H9 (cell line): Measurements from ENCODE around the gene MYLK. TPM values are rescaled to one million over a fixed set of nuclear protein-coding genes. Genes with fewer than 3 reads are reported as not detected.

Experiments used
- DNase-seq: peaks from one replicate; pipeline ENCODE4 v3.0.0-alpha.2; 2017
- H2AFZ ChIP-seq: one replicate; pipeline ENCODE4 v1.6.1; 2013; ENCODE audit warnings: mild to moderate bottlenecking, low read length, control low read depth, moderate library complexity
- H2AK5ac ChIP-seq: 2 replicates; pipeline ENCODE4 v1.6.1; 2013; ENCODE audit warnings: low read length, control low read depth, mixed read lengths; ENCODE audit not compliant: insufficient read length
- H2BK120ac ChIP-seq: one replicate; pipeline ENCODE4 v1.6.1; 2013; ENCODE audit warnings: low read depth, mild to moderate bottlenecking, low read length, control low read depth, inconsistent platforms; ENCODE audit not compliant: poor library complexity, severe bottlenecking
- H2BK12ac ChIP-seq: 2 replicates; pipeline ENCODE4 v1.6.1; 2013; ENCODE audit warnings: low read length, control low read depth, mixed read lengths, low read depth; ENCODE audit not compliant: insufficient read length
- H2BK15ac ChIP-seq: 2 replicates; pipeline ENCODE4 v1.6.1; 2013; ENCODE audit warnings: low read depth, low read length, control low read depth
- H2BK20ac ChIP-seq: one replicate; pipeline ENCODE4 v1.6.1; 2013; ENCODE audit warnings: low read depth, mild to moderate bottlenecking, low read length, control low read depth, inconsistent platforms; ENCODE audit not compliant: poor library complexity, severe bottlenecking
- H2BK5ac ChIP-seq: 2 replicates; pipeline ENCODE4 v1.6.1; 2013; ENCODE audit warnings: low read length, control low read depth, mixed read lengths; ENCODE audit not compliant: insufficient read length
- H3K14ac ChIP-seq: 2 replicates; pipeline ENCODE4 v1.6.1; 2013; ENCODE audit warnings: low read length, control low read depth; ENCODE audit not compliant: insufficient read depth
- H3K18ac ChIP-seq: 2 replicates; pipeline ENCODE4 v1.6.1; 2013; ENCODE audit warnings: low read depth, mild to moderate bottlenecking, mixed read lengths, low read length, control low read depth; ENCODE audit not compliant: insufficient read length
- H3K23ac ChIP-seq: 2 replicates; pipeline ENCODE4 v1.6.1; 2013; ENCODE audit warnings: low read length, control low read depth, mixed read lengths, low read depth; ENCODE audit not compliant: insufficient read length
- H3K23me2 ChIP-seq: 2 replicates; pipeline ENCODE4 v1.6.1; 2013; ENCODE audit warnings: low read depth, mild to moderate bottlenecking, mixed read lengths, low read length, control low read depth; ENCODE audit not compliant: insufficient read length, poor library complexity, severe bottlenecking
- H3K27ac ChIP-seq: 2 replicates; pipeline ENCODE4 v1.5.1; 2013; ENCODE audit warnings: low read length, control low read depth, mixed read lengths, low read depth; ENCODE audit not compliant: insufficient read length
- H3K27me3 ChIP-seq: 2 replicates; pipeline ENCODE4 v1.6.1; 2013; ENCODE audit warnings: low read length, control low read depth, inconsistent platforms; ENCODE audit not compliant: insufficient read depth
- H3K4ac ChIP-seq: 2 replicates; pipeline ENCODE4 v1.6.1; 2013; ENCODE audit warnings: low read depth, mild to moderate bottlenecking, control low read depth, inconsistent platforms, low read length, moderate library complexity
- H3K4me1 ChIP-seq: 2 replicates; pipeline ENCODE4 v1.6.1; 2013; ENCODE audit warnings: low read length, control low read depth, inconsistent platforms; ENCODE audit not compliant: insufficient read depth
- H3K4me2 ChIP-seq: 2 replicates; pipeline ENCODE4 v1.6.1; 2013; ENCODE audit warnings: low read length, control low read depth, mixed read lengths; ENCODE audit not compliant: insufficient read length, insufficient read depth
- H3K56ac ChIP-seq: 2 replicates; pipeline ENCODE4 v1.6.1; 2013; ENCODE audit warnings: low read depth, mild to moderate bottlenecking, mixed read lengths, low read length, control low read depth; ENCODE audit not compliant: insufficient read length
- H3K79me1 ChIP-seq: 2 replicates; pipeline ENCODE4 v1.6.1; 2013; ENCODE audit warnings: low read depth, mild to moderate bottlenecking, moderate library complexity, low read length, control low read depth, inconsistent platforms; ENCODE audit not compliant: insufficient read depth, poor library complexity, severe bottlenecking
- H3K79me2 ChIP-seq: 2 replicates; pipeline ENCODE4 v1.6.1; 2013; ENCODE audit warnings: low read length, control low read depth, inconsistent platforms; ENCODE audit not compliant: insufficient read depth
- H3K9ac ChIP-seq: 2 replicates; pipeline ENCODE4 v1.6.1; 2013; ENCODE audit warnings: low read length, control low read depth, mixed read lengths; ENCODE audit not compliant: insufficient read length; ENCODE audit errors: extremely low read depth
- H3K9me3 ChIP-seq: one replicate; pipeline ENCODE4 v1.6.1; 2013; ENCODE audit warnings: low read depth, low read length, inconsistent platforms; ENCODE audit not compliant: control insufficient read depth
- H3T11ph ChIP-seq: one replicate; pipeline ENCODE4 v1.6.1; 2013; ENCODE audit warnings: mild to moderate bottlenecking, low read length, control low read depth, inconsistent platforms
- H4K20me1 ChIP-seq: one replicate; pipeline ENCODE4 v1.6.1; 2013; ENCODE audit not compliant: control insufficient read depth, insufficient read length, insufficient read depth
- H4K5ac ChIP-seq: 2 replicates; pipeline ENCODE4 v1.6.1; 2013; ENCODE audit warnings: low read depth, mild to moderate bottlenecking, mixed read lengths, low read length, control low read depth; ENCODE audit not compliant: insufficient read length
- H4K8ac ChIP-seq: replicated peaks from 2 replicates; pipeline ENCODE4 v1.6.1; 2013; ENCODE audit warnings: low read length, control low read depth, mixed read lengths, low read depth; ENCODE audit not compliant: insufficient read length
- H4K91ac ChIP-seq: 2 replicates; pipeline ENCODE4 v1.6.1; 2013; ENCODE audit warnings: low read depth, mild to moderate bottlenecking, moderate library complexity, mixed read lengths, low read length, control low read depth; ENCODE audit not compliant: insufficient read length
- H3K27ac Mint-ChIP-seq, 3 experiments: 2 replicates in 2 of 3; 3 replicates in 1 of 3; pipeline ENCODE4 v1.8.0; 2020 to 2021; ENCODE audit warnings: mixed read lengths in 3 of 3, mild to moderate bottlenecking in 1 of 3, moderate library complexity in 1 of 3
- H3K27me3 Mint-ChIP-seq: 2 replicates; pipeline ENCODE4 v1.8.0; 2021; ENCODE audit warnings: low read depth, mild to moderate bottlenecking, moderate library complexity, mixed read lengths
- H3K36me3 Mint-ChIP-seq, 3 experiments: 2 replicates in 2 of 3; 3 replicates in 1 of 3; pipeline ENCODE4 v1.8.0; 2020 to 2021; ENCODE audit warnings: low read depth in 3 of 3, mixed read lengths in 3 of 3; ENCODE audit not compliant: insufficient read depth in 1 of 3
- H3K4me1 Mint-ChIP-seq, 2 experiments: 2 replicates each; pipeline ENCODE4 v1.8.0; 2020; ENCODE audit warnings: mixed read lengths in 2 of 2
- H3K4me3 Mint-ChIP-seq, 2 experiments: 2 replicates in 1 of 2; 3 replicates in 1 of 2; pipeline ENCODE4 v1.8.0; 2020 to 2021; ENCODE audit warnings: mild to moderate bottlenecking in 2 of 2, mixed read lengths in 2 of 2, moderate library complexity in 1 of 2
- H3K9me3 Mint-ChIP-seq, 2 experiments: 2 replicates in 1 of 2; 3 replicates in 1 of 2; pipeline ENCODE4 v1.8.0; 2020; ENCODE audit warnings: mild to moderate bottlenecking in 2 of 2, mixed read lengths in 2 of 2, moderate library complexity in 1 of 2
- CTCF ChIP-seq: fragments of 200-600 bp; sonication (generic); conservative IDR thresholded peaks from 3 replicates; pipeline ENCODE4 v1.8.0; 2021; ENCODE audit warnings: antibody characterized with exemption, mild to moderate bottlenecking
- WGBS: extraction: QIAGEN DNeasy Blood & Tissue Kit; methylation state at CpG from one replicate; pipeline ENCODE4 v1.1.7; 2013; ENCODE audit warnings: missing lambda C conversion rate, low lambda C conversion rate, mixed read lengths; ENCODE audit not compliant: insufficient read length; ENCODE audit errors: extremely low coverage; 5-methylcytosine and 5-hydroxymethylcytosine counted together
- total RNA-seq: library from RNA; stranded (reverse); gene quantifications from 2 replicates; pipeline ENCODE4 v1.2.1, GENCODE V29; 2021

The MYLK gene
- total RNA-seq, 1 experiment from 2014 or later = 10.1 TPM

- Histone ChIP-seq H3K9me3 (no peaks in the 10 kb centered on the region), H4K91ac (no peak overlapping the region), H4K20me1 (no peaks in the 10 kb centered on the region), H3K4me1 (no peaks in the 10 kb centered on the region), H3K18ac (no peak overlapping the region), H3K4me2 (no peak overlapping the region), H3K27ac (no peak overlapping the region), H3T11ph (no peak overlapping the region), H3K14ac (no peak overlapping the region), H3K27me3 (no peaks in the 10 kb centered on the region), H3K56ac (no peak overlapping the region), H2BK15ac (no peak overlapping the region), H3K9ac (no peak overlapping the region), H2AFZ (no peak overlapping the region), H3K79me1 (no peaks in the 10 kb centered on the region), H3K23ac (no peak overlapping the region), H2BK5ac (no peak overlapping the region), H2AK5ac (no peak overlapping the region), H3K79me2 (no peaks in the 10 kb centered on the region), H2BK12ac (no peak overlapping the region), H4K5ac (no peak overlapping the region), H3K23me2 (no peaks in the 10 kb centered on the region), H4K8ac (no peak overlapping the region), H3K4ac (no peak overlapping the region), H2BK20ac (no peak overlapping the region), H2BK120ac (no peak overlapping the region)
- H3K36me3 Mint-ChIP-seq = peaks cover 0 to 9% (median 0%) of the 10 kb centered on the region in 3 experiments; a peak in 3 of 7 replicates
- peaks cover 19 to 28% of the 10 kb centered on the region in 2 experiments for H3K4me1 Mint-ChIP-seq
- H3K4me3 Mint-ChIP-seq = no peak overlapping the region
- H3K27ac Mint-ChIP-seq = no peak overlapping the region
- no CpG with 5 or more reads among the region's 1 CpG for WGBS
- no peaks in the 10 kb centered on the region for H3K27me3 Mint-ChIP-seq
- no peaks in the 10 kb centered on the region for H3K9me3 Mint-ChIP-seq
- no peak for TF ChIP-seq CTCF
- no peak for DNase-seq
These were observed 12.2 kb downstream of the MYLK start for GRCh38 chr3:123871946-123872345.
